Coronary artery (tissue), 2 donors: ENCODE data around the gene ARHGEF16.

Experiments used
- DNase-seq: peaks from one replicate; pipeline ENCODE4 v3.0.0-alpha.2; 2017; ENCODE audit warnings: low spot score
- H3K27ac ChIP-seq, 2 donors: fragments of 200-600 bp; sonication (generic); one replicate each; pipeline ENCODE4 v1.5.1; 2016 to 2019
- H3K4me3 ChIP-seq: fragments of 200-600 bp; sonication (generic); 2 replicates; pipeline ENCODE4 v1.5.1; 2016; ENCODE audit warnings: mild to moderate bottlenecking, moderate library complexity
- CTCF ChIP-seq: fragments of 200-600 bp; sonication (generic); IDR thresholded peaks from one replicate; pipeline ENCODE4 v1.5.1; 2019; ENCODE audit warnings: antibody characterized with exemption

Gene ARHGEF16

GRCh38 chr1:3433076-3433475, 21.4 kb upstream of the ARHGEF16 start:
- Histone ChIP-seq H3K27ac (no peak overlapping the region), H3K4me3 (no peak overlapping the region)
- TF ChIP-seq CTCF: no peak
- no peak for DNase-seq

GRCh38 chr1:3433596-3434320, 20.7 kb upstream of the ARHGEF16 start:
- Histone ChIP-seq H3K27ac (no peak overlapping the region), H3K4me3 (no peak overlapping the region)
- DNase-seq: no peak
- TF ChIP-seq CTCF: no peak

GRCh38 chr1:3434406-3435110, 19.9 kb upstream of the ARHGEF16 start:
- H3K4me3 ChIP-seq: no peak overlapping the region
- DNase-seq: no peak
- H3K27ac ChIP-seq: no peak overlapping the region
- TF ChIP-seq CTCF: no peak

GRCh38 chr1:3435666-3436065, 18.8 kb upstream of the ARHGEF16 start:
- H3K27ac ChIP-seq: no peak overlapping the region
- DNase-seq: no peak
- H3K4me3 ChIP-seq: no peak overlapping the region
- no peak for TF ChIP-seq CTCF

- no peak for TF ChIP-seq CTCF
- DNase-seq: no peak
Observed at GRCh38 chr1:3436451-3436850, 18.0 kb upstream of the ARHGEF16 start.

GRCh38 chr1:3436901-3437300, 17.6 kb upstream of the ARHGEF16 start:
- Histone ChIP-seq H3K27ac (no peak overlapping the region), H3K4me3 (no peak overlapping the region)
- TF ChIP-seq CTCF: no peak
- DNase-seq: no peak

More at GRCh38 chr1:3436451-3436850, 18.0 kb upstream of the ARHGEF16 start:
- no peak overlapping the region for H3K4me3 ChIP-seq
- H3K27ac ChIP-seq: no peak overlapping the region
